HepG2 (cell line): ENCODE results near the gene THOC7. TPM values are rescaled to one million over a fixed set of nuclear protein-coding genes. Genes with fewer than 3 reads are reported as not detected.

Experiments used
- ISX ChIP-seq: sonication (generic); formaldehyde crosslinking; conservative IDR thresholded peaks from 2 replicates; pipeline ENCODE4 v1.5.0; 2020; ENCODE audit warnings: missing genetic modification reagents
- JUND ChIP-seq: sonication (generic); formaldehyde crosslinking; IDR thresholded peaks from 2 replicates; pipeline ENCODE4 v1.8.0; 2022; ENCODE audit warnings: mild to moderate bottlenecking, missing genetic modification reagents
- NFYC ChIP-seq: IDR thresholded peaks from 2 replicates; pipeline ENCODE4 v1.6.1; 2016; ENCODE audit warnings: missing genetic modification reagents, missing compliant biosample characterization
- NR2F6 ChIP-seq, 2 experiments: IDR thresholded peaks; 2 replicates each; pipeline ENCODE4 v1.6.1; 2016; ENCODE audit warnings: antibody characterized with exemption in 1 of 2, mild to moderate bottlenecking in 1 of 2
- PCBP1 ChIP-seq: fragments of 200-400 bp; formaldehyde crosslinking; IDR thresholded peaks from 2 replicates; pipeline ENCODE4 v1.6.1; 2017; ENCODE audit warnings: mild to moderate bottlenecking, low read depth, low read length, borderline replicate concordance
- RARA ChIP-seq: IDR thresholded peaks from 2 replicates; pipeline ENCODE4 v1.6.1; 2016; ENCODE audit warnings: missing genetic modification reagents, missing compliant biosample characterization
- SAFB2 ChIP-seq: sonication (generic); formaldehyde crosslinking; IDR thresholded peaks from 2 replicates; pipeline ENCODE4 v1.5.1; 2020; ENCODE audit warnings: missing genetic modification reagents, low read depth, mild to moderate bottlenecking, borderline replicate concordance
- SMC3 ChIP-seq: IDR thresholded peaks from 2 replicates; pipeline ENCODE4 v1.6.1; 2011; ENCODE audit warnings: low read length, improper control_type of control experiment
- TCF7L2 ChIP-seq: IDR thresholded peaks from 2 replicates; pipeline ENCODE4 v1.6.1; 2011; ENCODE audit warnings: mild to moderate bottlenecking, low read depth, low read length, moderate library complexity
- ZBTB38 ChIP-seq: sonication (generic); formaldehyde crosslinking; IDR thresholded peaks from 2 replicates; pipeline ENCODE4 v1.5.1; 2020; ENCODE audit warnings: mild to moderate bottlenecking, missing genetic modification reagents
- ZFP62 ChIP-seq: sonication (generic); formaldehyde crosslinking; IDR thresholded peaks from 2 replicates; pipeline ENCODE4 v1.4.0; 2020; ENCODE audit warnings: missing genetic modification reagents
- ZNF670 ChIP-seq: sonication (generic); formaldehyde crosslinking; IDR thresholded peaks from 2 replicates; pipeline ENCODE4 v1.8.0; 2022; ENCODE audit warnings: mild to moderate bottlenecking, missing genetic modification reagents, borderline replicate concordance
- polyA plus RNA-seq, 8 experiments: library from polyadenylated mRNA; depleted of rRNA in 3 of 8; stranded (reverse) in 7 of 8; unstranded in 1 of 8; fragments of >200 nt; fragmentation: Illumina TruSeq in 4 of 8; extraction: Trizol in 4 of 8; gene quantifications; 2 replicates each; pipeline versions ENCODE4 v1.2.1 to v1.2.3, GENCODE V29; 2011 to 2016; ENCODE audit warnings: low read depth in 4 of 8, missing spikeins in 1 of 8, mixed read lengths in 1 of 8; ENCODE audit not compliant: insufficient read depth in 1 of 8
- total RNA-seq, 5 experiments: library from RNA; depleted of rRNA; stranded (reverse); fragments of >200 nt; fragmentation: Illumina TruSeq; extraction: Trizol; gene quantifications; 2 replicates each; pipeline ENCODE4 v1.2.3, GENCODE V29; 2016; ENCODE audit warnings: low read depth in 1 of 5
- TF ChIP-seq, protein P1 (sequence below): sonication (generic); formaldehyde crosslinking; IDR thresholded peaks from 2 replicates; pipeline ENCODE4 v1.9.0; 2021; ENCODE audit warnings: mild to moderate bottlenecking, missing genetic modification reagents
- TF ChIP-seq, protein P2 (sequence below): sonication (generic); formaldehyde crosslinking; IDR thresholded peaks from 2 replicates; pipeline ENCODE4 v1.5.1; 2020; ENCODE audit warnings: missing genetic modification reagents, mild to moderate bottlenecking, borderline replicate concordance
- TF ChIP-seq, protein P3 (sequence below): sonication (generic); formaldehyde crosslinking; IDR thresholded peaks from 2 replicates; pipeline ENCODE4 v1.4.0; 2020; ENCODE audit warnings: missing genetic modification reagents, borderline replicate concordance

Gene THOC7
- total and polyA plus RNA-seq, 2 of the 13 experiments (the other 11 are each of a cell fraction or from before 2014, with no cell fraction given): 32.8 to 63.5 TPM

DNA sequence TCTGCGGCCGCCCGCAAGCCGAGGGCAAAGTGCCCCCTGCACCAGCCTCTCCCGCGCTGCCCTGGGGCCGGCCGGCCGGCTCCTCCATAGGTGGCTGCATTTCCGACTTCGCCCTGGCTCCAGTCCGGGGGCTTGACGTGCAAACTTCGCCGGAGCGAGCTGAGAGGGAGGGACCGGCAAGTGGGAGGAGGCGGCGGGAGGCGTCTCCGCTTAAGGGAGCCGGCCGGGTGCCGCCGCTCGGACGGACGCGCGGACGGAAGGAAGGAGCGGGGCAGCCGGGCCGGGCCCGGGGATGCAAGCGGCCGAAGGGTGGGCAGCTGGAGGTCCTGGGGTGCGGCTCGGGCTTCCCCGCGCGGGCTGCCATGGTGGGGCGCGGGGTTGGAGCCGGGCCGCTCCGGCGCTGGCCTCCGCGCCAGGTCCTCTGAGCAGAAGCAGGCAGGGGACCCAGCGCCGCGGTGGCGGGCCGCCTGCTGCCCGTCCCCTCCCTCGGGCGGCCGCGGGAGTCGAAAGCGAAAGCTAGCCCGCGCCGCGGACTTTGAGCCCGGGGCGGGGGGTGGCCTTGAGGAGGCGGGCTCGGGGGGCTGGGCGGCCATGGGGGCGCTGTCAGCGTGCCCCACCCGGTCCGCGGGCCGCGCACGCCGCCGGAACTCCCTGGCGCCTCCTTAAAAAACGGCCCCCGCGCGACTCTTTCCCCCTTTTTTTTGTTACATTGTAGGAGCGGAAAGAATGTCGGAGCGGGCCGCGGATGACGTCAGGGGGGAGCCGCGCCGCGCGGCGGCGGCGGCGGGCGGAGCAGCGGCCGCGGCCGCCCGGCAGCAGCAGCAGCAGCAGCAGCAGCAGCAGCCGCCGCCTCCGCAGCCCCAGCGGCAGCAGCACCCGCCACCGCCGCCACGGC lies 48.5 kb upstream of the THOC7 start, which contains the start of gene SCAANT1 (continued):
- TF ChIP-seq ZNF670 (CRISPR knock-in tag) (peak; percentile 88; the same call in 1 of the 2 replicates), ZFP62 (CRISPR knock-in tag) (no peak), PCBP1 (0 out of 2 replicates have a peak, but pooled peaks have one; percentile 27), JUND (CRISPR knock-in tag) (no peak), SAFB2 (peak; percentile 86; the same call in 1 of the 2 replicates), NFYC (CRISPR knock-in tag) (no peak), SMC3 (no peak), ISX (CRISPR knock-in tag) (no peak), NR2F6 (IDR thresholded peaks at IDR 0.05) (no peak), NR2F6 (CRISPR knock-in tag; IDR thresholded peaks at IDR 0.05) (no peak), RARA (CRISPR knock-in tag) (0 out of 2 replicates have a peak, but pooled peaks have one; percentile 28), TCF7L2 (no peak), ZBTB38 (CRISPR knock-in tag) (no peak)
- TF ChIP-seq, protein P1, sequence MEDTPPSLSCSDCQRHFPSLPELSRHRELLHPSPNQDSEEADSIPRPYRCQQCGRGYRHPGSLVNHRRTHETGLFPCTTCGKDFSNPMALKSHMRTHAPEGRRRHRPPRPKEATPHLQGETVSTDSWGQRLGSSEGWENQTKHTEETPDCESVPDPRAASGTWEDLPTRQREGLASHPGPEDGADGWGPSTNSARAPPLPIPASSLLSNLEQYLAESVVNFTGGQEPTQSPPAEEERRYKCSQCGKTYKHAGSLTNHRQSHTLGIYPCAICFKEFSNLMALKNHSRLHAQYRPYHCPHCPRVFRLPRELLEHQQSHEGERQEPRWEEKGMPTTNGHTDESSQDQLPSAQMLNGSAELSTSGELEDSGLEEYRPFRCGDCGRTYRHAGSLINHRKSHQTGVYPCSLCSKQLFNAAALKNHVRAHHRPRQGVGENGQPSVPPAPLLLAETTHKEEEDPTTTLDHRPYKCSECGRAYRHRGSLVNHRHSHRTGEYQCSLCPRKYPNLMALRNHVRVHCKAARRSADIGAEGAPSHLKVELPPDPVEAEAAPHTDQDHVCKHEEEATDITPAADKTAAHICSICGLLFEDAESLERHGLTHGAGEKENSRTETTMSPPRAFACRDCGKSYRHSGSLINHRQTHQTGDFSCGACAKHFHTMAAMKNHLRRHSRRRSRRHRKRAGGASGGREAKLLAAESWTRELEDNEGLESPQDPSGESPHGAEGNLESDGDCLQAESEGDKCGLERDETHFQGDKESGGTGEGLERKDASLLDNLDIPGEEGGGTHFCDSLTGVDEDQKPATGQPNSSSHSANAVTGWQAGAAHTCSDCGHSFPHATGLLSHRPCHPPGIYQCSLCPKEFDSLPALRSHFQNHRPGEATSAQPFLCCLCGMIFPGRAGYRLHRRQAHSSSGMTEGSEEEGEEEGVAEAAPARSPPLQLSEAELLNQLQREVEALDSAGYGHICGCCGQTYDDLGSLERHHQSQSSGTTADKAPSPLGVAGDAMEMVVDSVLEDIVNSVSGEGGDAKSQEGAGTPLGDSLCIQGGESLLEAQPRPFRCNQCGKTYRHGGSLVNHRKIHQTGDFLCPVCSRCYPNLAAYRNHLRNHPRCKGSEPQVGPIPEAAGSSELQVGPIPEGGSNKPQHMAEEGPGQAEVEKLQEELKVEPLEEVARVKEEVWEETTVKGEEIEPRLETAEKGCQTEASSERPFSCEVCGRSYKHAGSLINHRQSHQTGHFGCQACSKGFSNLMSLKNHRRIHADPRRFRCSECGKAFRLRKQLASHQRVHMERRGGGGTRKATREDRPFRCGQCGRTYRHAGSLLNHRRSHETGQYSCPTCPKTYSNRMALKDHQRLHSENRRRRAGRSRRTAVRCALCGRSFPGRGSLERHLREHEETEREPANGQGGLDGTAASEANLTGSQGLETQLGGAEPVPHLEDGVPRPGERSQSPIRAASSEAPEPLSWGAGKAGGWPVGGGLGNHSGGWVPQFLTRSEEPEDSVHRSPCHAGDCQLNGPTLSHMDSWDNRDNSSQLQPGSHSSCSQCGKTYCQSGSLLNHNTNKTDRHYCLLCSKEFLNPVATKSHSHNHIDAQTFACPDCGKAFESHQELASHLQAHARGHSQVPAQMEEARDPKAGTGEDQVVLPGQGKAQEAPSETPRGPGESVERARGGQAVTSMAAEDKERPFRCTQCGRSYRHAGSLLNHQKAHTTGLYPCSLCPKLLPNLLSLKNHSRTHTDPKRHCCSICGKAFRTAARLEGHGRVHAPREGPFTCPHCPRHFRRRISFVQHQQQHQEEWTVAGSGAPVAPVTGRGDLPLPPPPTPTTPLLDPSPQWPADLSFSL (CRISPR knock-in tag): no peak
- TF ChIP-seq, protein P2, sequence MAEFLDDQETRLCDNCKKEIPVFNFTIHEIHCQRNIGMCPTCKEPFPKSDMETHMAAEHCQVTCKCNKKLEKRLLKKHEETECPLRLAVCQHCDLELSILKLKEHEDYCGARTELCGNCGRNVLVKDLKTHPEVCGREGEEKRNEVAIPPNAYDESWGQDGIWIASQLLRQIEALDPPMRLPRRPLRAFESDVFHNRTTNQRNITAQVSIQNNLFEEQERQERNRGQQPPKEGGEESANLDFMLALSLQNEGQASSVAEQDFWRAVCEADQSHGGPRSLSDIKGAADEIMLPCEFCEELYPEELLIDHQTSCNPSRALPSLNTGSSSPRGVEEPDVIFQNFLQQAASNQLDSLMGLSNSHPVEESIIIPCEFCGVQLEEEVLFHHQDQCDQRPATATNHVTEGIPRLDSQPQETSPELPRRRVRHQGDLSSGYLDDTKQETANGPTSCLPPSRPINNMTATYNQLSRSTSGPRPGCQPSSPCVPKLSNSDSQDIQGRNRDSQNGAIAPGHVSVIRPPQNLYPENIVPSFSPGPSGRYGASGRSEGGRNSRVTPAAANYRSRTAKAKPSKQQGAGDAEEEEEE (CRISPR knock-in tag): no peak
- TF ChIP-seq, protein P3, sequence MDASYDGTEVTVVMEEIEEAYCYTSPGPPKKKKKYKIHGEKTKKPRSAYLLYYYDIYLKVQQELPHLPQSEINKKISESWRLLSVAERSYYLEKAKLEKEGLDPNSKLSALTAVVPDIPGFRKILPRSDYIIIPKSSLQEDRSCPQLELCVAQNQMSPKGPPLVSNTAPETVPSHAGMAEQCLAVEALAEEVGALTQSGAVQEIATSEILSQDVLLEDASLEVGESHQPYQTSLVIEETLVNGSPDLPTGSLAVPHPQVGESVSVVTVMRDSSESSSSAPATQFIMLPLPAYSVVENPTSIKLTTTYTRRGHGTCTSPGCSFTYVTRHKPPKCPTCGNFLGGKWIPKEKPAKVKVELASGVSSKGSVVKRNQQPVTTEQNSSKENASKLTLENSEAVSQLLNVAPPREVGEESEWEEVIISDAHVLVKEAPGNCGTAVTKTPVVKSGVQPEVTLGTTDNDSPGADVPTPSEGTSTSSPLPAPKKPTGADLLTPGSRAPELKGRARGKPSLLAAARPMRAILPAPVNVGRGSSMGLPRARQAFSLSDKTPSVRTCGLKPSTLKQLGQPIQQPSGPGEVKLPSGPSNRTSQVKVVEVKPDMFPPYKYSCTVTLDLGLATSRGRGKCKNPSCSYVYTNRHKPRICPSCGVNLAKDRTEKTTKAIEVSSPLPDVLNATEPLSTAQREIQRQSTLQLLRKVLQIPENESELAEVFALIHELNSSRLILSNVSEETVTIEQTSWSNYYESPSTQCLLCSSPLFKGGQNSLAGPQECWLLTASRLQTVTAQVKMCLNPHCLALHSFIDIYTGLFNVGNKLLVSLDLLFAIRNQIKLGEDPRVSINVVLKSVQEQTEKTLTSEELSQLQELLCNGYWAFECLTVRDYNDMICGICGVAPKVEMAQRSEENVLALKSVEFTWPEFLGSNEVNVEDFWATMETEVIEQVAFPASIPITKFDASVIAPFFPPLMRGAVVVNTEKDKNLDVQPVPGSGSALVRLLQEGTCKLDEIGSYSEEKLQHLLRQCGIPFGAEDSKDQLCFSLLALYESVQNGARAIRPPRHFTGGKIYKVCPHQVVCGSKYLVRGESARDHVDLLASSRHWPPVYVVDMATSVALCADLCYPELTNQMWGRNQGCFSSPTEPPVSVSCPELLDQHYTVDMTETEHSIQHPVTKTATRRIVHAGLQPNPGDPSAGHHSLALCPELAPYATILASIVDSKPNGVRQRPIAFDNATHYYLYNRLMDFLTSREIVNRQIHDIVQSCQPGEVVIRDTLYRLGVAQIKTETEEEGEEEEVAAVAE (CRISPR knock-in tag): no peak
